T-helper 17 cell (primary cell): ENCODE results near the gene LGALS9C. TPM values are rescaled to one million over a fixed set of nuclear protein-coding genes. Genes with fewer than 3 reads are reported as not detected.
"Not testable (repeated sequence)": the region's sequence is repeated elsewhere in the genome, so short reads cannot be mapped to it uniquely, and the experiment has no call there.

Source experiments
- ATAC-seq: fragments of 150-1000 bp; cut with Tn5 transposase; 2 replicates; pipeline ENCODE4 v1.10.0; 2021; ENCODE audit warnings: mild to moderate bottlenecking, moderate library complexity
- DNase-seq, 3 donors: peaks; one replicate each; pipeline versions ENCODE4 v3.0.0 to v3.0.0-alpha.2; 2020 to 2021
- H3K9me3 ChIP-seq: one replicate; pipeline ENCODE4 v1.7.0; 2013; ENCODE audit warnings: low read length, mild to moderate bottlenecking; ENCODE audit not compliant: control insufficient read depth, poor library complexity, severe bottlenecking
- H3K27ac Mint-ChIP-seq: one replicate; pipeline ENCODE4 v1.8.0; 2022; ENCODE audit warnings: mild to moderate bottlenecking, moderate library complexity, mixed read lengths
- H3K27me3 Mint-ChIP-seq: one replicate; pipeline ENCODE4 v1.8.0; 2022; ENCODE audit warnings: mixed read lengths
- H3K36me3 Mint-ChIP-seq: one replicate; pipeline ENCODE4 v1.8.0; 2022; ENCODE audit warnings: low read depth, mixed read lengths
- H3K4me1 Mint-ChIP-seq: one replicate; pipeline ENCODE4 v1.8.0; 2022; ENCODE audit warnings: mild to moderate bottlenecking, mixed read lengths
- H3K4me3 Mint-ChIP-seq: one replicate; pipeline ENCODE4 v1.8.0; 2022; ENCODE audit warnings: mild to moderate bottlenecking, moderate library complexity, mixed read lengths
- total RNA-seq, 4 donors: library from RNA in 2 of 4; stranded (reverse) in 2 of 4; gene quantifications; one replicate each; pipeline ENCODE4 v1.2.3 and lab custom pipeline; 2022 to 2026

Gene LGALS9C
- not detected for total RNA-seq
- 0 reads per million in 2 donors for total RNA-seq (lab: John Stamatoyannopoulos, UW)

DNA sequence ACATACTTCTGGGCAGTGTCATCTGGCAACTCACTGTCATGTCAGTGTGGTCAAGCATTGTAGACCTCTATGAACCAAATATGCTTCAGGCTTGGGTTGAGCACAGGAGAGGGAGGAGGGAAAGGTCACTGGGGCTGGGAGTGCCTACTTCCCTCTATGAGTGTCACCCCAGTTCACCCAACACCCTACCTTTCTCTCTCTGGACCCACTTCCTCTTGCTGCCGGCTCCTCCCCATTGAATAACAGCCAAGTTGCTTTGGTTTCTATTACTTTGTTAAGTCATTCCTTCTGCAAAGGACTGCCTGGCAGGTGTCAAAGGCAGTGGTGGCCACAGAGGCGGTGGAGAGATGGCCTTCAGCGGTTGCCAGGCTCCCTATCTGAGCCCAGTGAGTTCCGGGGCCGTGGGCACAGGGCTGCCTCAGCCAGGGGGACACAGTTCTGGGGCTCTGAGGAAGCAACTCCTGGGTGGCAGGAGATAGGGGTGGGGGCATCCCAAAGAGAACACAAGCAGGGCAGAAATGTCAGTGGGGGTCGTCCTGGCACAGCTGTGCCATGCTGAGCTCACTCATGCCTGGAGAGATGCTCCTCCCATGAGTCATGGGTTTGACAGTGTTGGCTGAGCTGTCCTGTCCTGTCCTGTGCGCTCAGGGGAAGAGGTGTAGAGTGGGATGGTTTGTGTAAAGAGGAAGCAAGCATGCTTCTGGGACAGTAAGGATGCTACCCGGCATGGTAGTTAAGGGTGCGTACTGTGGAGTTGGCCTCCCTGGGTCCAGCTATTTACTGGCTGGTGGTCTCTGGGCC lies at the start of gene LGALS9C:
Gene LGALS9C, plus strand, starts transcription at position 282 of the 801 bp plus-strand sequence. Its CDS starts 66 bp downstream, at position 348.
- not testable (repeated sequence) for DNase-seq, H3K4me1 Mint-ChIP-seq, H3K4me3 Mint-ChIP-seq, H3K9me3 ChIP-seq, H3K27ac Mint-ChIP-seq, H3K27me3 Mint-ChIP-seq, H3K36me3 Mint-ChIP-seq
- ATAC-seq, result peak; percentile 52

DNA sequence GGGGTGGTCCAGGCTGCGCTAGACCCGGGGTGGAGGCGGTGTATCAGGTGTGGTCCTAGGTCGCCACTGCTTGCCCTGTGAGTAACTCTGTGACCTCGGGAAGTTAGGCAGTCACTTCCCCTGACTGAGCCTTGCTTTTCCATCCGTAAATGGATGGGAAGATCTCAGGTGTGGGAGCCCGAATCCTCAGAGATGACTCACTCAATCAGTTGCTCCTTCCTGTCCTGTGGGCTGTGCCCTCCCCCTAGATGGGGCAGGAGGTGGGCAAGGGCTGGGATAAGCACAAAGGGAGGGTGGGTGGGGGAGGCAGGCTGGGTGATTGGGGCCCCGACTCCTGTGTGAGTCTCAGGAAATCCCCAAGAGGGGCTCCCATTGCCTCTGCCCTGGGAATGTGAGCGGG lies 44.4 kb upstream of the LGALS9C start:
- H3K36me3 Mint-ChIP-seq, DNase-seq, H3K27me3 Mint-ChIP-seq, H3K9me3 ChIP-seq, ATAC-seq, H3K4me3 Mint-ChIP-seq, H3K4me1 Mint-ChIP-seq, H3K27ac Mint-ChIP-seq: not testable (repeated sequence)

- H3K4me3 Mint-ChIP-seq, H3K4me1 Mint-ChIP-seq: not testable (repeated sequence)
Observed at GRCh38 chr17:18439465-18439870, 37.1 kb upstream of the LGALS9C start.

GRCh38 chr17:18442093-18442492 lies 34.5 kb upstream of the LGALS9C start:
- not testable (repeated sequence) for H3K4me1 Mint-ChIP-seq, H3K27me3 Mint-ChIP-seq, H3K4me3 Mint-ChIP-seq, H3K9me3 ChIP-seq, H3K36me3 Mint-ChIP-seq, ATAC-seq, H3K27ac Mint-ChIP-seq
- peak; percentile 10 to 16 (median 15) for DNase-seq

More at GRCh38 chr17:18439465-18439870, 37.1 kb upstream of the LGALS9C start:
- H3K27ac Mint-ChIP-seq, H3K9me3 ChIP-seq, ATAC-seq, H3K36me3 Mint-ChIP-seq, DNase-seq, H3K27me3 Mint-ChIP-seq: not testable (repeated sequence)

- not testable (repeated sequence) for H3K36me3 Mint-ChIP-seq, H3K27ac Mint-ChIP-seq, DNase-seq, H3K4me3 Mint-ChIP-seq, H3K4me1 Mint-ChIP-seq, ATAC-seq, H3K9me3 ChIP-seq, H3K27me3 Mint-ChIP-seq
Observed at GRCh38 chr17:18442532-18442931, 34.1 kb upstream of the LGALS9C start.

GRCh38 chr17:18447476-18448205 lies 28.9 kb upstream of the LGALS9C start:
- H3K36me3 Mint-ChIP-seq, H3K9me3 ChIP-seq, ATAC-seq, H3K27me3 Mint-ChIP-seq, H3K27ac Mint-ChIP-seq, H3K4me1 Mint-ChIP-seq, DNase-seq, H3K4me3 Mint-ChIP-seq: not testable (repeated sequence)

DNA sequence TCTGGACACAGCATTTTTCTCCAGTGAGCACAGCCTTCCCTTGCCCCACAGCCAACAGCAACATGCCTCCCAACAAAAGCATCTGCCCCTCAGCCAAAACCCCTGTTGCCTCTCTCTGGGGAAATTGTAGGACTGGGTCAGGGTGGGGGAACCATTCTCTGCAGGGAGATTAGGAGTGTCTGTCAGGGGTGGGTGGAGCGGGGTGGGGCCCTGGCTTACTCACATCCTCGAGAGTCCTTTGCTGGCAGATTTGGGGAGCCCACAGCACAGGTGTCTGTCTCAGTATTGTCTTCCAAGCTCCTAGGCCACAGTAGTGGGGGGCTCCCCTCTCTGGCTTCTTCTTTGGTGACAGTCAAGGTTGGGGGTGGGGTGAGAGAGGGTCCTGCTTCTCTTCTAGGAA lies 28.3 kb upstream of the LGALS9C start:
- not testable (repeated sequence) for H3K4me3 Mint-ChIP-seq, H3K27ac Mint-ChIP-seq, H3K27me3 Mint-ChIP-seq, ATAC-seq, H3K9me3 ChIP-seq, DNase-seq, H3K4me1 Mint-ChIP-seq, H3K36me3 Mint-ChIP-seq

DNA sequence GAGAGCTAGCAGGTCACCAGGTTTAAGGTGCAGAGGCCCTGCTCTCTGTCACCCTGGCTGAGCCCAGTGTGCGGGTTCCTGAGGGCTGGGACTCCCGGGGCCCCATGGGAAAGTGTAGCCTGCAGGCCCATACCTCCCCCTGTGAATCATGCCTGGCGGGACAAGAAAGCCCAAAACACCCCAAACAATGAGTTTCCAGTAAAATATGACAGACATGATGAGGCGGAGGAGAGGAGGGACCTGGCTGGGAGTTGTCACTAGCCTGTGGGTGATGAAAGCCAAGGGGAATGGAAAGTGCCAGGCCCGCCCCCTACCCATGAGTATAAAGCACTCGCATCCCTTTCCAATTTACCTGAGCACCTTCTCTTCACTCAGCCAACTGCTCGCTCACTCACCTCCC lies 26.8 kb upstream of the LGALS9C start:
- H3K4me1 Mint-ChIP-seq, H3K4me3 Mint-ChIP-seq, H3K27me3 Mint-ChIP-seq, H3K27ac Mint-ChIP-seq, H3K36me3 Mint-ChIP-seq, ATAC-seq, DNase-seq, H3K9me3 ChIP-seq: not testable (repeated sequence)

- not testable (repeated sequence) for ATAC-seq, H3K27ac Mint-ChIP-seq
Observed at GRCh38 chr17:18450998-18451397, 25.6 kb upstream of the LGALS9C start.

GRCh38 chr17:18451969-18452368 lies 24.6 kb upstream of the LGALS9C start:
- H3K4me3 Mint-ChIP-seq, ATAC-seq, H3K27me3 Mint-ChIP-seq, H3K9me3 ChIP-seq, H3K36me3 Mint-ChIP-seq, DNase-seq, H3K27ac Mint-ChIP-seq, H3K4me1 Mint-ChIP-seq: not testable (repeated sequence)

More at GRCh38 chr17:18450998-18451397, 25.6 kb upstream of the LGALS9C start:
- not testable (repeated sequence) for DNase-seq, H3K36me3 Mint-ChIP-seq, H3K4me3 Mint-ChIP-seq, H3K27me3 Mint-ChIP-seq, H3K9me3 ChIP-seq, H3K4me1 Mint-ChIP-seq

DNA sequence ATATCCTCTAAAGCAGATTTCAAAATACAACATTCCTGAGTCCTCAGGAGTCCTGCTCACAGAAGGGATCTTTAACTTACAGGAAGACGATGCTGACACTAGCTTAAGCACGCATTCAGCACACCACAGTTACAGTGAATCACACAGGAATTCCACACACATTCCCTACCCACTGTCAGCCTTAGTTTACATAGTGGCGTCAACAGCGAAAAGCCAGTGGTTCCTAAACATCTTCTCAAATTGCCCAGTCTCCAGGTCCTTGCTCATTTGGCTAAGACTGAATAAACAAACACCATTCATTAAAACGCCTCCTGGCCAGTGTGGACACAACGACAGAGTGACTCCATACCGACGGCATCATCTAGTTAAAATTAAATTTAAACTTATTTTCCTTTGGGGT lies 17.6 kb upstream of the LGALS9C start:
- not testable (repeated sequence) for DNase-seq, H3K4me1 Mint-ChIP-seq, H3K36me3 Mint-ChIP-seq, H3K4me3 Mint-ChIP-seq, H3K27ac Mint-ChIP-seq, ATAC-seq, H3K9me3 ChIP-seq, H3K27me3 Mint-ChIP-seq

GRCh38 chr17:18463831-18464502 lies 12.6 kb upstream of the LGALS9C start:
- not testable (repeated sequence) for H3K27me3 Mint-ChIP-seq, H3K9me3 ChIP-seq, DNase-seq, ATAC-seq, H3K4me1 Mint-ChIP-seq, H3K27ac Mint-ChIP-seq, H3K4me3 Mint-ChIP-seq, H3K36me3 Mint-ChIP-seq

DNA sequence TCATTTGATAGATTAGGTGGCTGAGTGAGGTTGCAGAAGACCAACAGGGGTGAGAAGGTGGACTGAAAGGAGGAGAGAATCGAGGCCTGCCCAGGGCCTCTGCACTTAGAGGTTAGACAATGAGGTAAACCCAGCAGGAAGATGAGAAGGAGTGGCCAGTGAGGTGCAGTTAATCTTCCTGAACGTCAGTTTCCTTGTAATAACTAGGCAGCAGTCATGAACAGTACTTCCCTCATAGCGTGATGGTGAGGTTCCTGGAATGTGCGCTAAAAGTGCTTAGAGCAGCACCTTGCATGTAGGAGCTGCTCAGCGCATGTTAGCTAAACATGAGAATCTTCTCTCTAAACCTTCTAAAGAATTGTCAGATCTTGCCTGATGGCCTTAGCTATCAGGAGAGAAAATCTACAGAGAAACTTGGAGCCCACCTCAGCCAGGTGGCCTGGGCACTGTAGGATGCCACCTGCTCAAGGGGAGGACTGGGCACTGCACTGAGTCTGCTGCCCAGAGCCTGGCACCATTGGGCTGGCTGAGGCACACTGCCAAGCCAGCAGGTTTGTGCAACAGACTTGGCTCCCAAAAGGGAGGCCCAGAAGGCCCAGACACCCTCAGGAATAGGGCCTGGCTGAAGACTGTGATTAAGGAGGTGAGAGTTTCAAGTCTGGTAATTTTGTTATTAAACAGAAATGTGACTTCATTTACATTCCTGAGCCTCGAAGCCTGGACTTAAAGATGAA lies 10.2 kb upstream of the LGALS9C start:
- H3K36me3 Mint-ChIP-seq, H3K27me3 Mint-ChIP-seq, H3K4me3 Mint-ChIP-seq, H3K9me3 ChIP-seq, H3K27ac Mint-ChIP-seq, ATAC-seq, H3K4me1 Mint-ChIP-seq, DNase-seq: not testable (repeated sequence)
